HG02973 (cell line): Measurements from ENCODE around the gene UTS2R.
"Not testable (repeated sequence)": the region's sequence is repeated elsewhere in the genome, so short reads cannot be mapped to it uniquely, and the experiment has no call there.

Experiments
- ATAC-seq: cut with Tn5 transposase; IDR thresholded peaks from one replicate; pipeline ENCODE4 v1.9.1; 2021; ENCODE audit warnings: moderate library complexity; ENCODE audit not compliant: unreplicated experiment

Gene UTS2R

GRCh38 chr17:82403662-82404660, 32.4 kb downstream of the UTS2R start:
- no peak for ATAC-seq

DNA sequence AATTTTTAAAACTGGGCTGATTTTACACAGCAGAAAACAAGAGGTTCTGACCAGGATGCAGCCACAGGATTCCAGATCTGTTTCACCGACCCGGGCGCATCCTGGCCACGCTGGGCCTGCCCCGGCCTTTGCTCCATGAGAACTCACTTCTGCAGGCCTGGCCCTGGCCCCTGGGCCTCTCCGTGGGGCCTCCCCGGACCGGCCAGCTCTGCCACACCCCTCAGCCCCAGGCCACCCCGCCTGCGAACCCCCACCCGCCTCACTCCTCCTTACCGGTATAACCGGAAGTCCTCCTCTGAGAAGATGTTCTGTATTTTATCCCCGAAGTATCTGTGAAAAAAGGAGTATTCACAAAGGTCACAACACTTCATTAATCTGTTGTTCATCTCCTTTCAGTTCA, 33.5 kb downstream of the UTS2R start:
- no peak for ATAC-seq

- ATAC-seq, result no peak
Measured at GRCh38 chr17:82406131-82406671, 34.6 kb downstream of the UTS2R start.

DNA sequence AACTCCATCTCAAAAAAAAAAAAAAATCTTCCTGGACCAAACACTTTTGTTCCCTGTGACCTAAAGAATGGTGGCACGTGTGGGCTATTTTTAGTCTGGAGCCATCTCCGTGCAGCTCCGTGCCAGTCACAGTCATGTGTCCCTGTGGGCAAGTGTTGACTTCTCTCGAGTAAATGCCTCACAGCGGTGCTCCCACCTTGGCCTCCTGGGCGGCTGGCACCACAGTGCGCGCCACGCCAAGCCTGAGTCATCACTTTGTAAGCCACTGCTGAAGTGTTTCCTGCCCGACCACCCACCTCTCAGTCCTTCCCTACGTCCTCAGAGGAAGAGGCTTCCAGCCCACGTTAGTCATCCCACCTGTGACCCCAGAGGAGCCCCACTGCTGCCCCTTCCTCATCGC, 35.7 kb downstream of the UTS2R start:
- no peak for ATAC-seq

DNA sequence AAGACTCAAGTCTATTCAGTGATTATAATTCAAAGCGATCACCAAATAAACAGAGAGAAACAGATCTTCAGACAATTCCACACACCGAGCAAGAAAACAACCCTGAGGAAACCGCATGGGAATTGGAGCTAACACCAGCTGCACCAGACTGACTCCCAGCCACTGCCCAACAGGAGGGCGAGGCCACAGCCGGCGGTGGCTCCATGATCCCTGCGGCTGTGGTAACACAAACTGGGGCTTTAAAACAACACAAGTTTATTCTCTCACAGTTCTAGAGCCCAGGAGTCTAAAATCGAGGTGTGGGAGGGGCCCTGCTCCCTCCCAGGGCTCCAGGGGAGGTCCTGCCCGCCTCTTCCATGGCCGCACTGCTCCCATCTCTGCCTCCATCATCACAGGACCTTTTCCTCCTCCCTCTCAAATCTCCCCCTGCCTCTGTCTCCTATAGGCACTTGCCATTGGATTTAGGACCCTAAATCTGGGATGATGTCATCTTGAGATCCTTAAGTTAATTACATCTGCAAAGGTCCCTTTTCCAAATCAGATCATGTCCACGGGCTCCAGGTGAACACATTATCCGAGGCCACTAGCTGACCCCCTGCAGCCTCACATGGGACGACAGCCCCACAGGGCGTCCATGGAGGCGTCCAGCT, 36.8 kb downstream of the UTS2R start:
- ATAC-seq, result no peak

- ATAC-seq, result no peak
Measured at GRCh38 chr17:82408938-82409318, 37.4 kb downstream of the UTS2R start.

DNA sequence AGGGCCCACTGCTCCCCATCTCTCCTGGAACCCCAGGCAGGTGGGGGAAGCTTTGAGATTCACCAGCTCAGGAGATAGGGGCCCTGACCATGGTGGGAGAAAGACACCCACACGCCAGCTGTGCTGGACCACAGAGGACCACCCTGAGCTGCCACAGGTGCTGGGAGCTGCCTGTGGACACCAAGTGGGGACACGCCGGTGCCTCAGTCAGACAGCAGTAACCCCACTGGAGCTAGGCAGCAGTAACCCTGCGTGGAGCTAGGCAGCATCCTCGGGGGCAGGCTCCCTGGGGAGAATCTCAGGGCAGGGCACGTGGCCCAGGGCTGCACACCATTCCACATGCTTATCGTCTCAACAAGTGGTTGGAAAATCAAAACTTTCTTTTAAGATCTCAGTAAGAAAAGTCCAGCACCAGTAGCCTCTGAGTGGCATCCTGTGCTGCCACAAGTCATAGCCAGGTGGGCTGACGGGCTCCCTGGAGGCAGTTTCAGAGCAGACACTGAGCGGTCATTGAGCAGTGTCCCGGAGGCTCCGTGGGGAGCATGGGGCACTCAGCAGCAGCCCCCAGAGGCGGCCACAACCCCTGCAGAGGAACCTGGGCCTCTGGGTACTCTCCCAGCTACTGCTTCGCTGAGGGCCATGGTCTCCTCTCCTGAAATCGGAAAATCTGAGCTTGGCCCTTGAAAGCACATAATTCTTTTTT, 38.6 kb downstream of the UTS2R start:
- no peak for ATAC-seq

DNA sequence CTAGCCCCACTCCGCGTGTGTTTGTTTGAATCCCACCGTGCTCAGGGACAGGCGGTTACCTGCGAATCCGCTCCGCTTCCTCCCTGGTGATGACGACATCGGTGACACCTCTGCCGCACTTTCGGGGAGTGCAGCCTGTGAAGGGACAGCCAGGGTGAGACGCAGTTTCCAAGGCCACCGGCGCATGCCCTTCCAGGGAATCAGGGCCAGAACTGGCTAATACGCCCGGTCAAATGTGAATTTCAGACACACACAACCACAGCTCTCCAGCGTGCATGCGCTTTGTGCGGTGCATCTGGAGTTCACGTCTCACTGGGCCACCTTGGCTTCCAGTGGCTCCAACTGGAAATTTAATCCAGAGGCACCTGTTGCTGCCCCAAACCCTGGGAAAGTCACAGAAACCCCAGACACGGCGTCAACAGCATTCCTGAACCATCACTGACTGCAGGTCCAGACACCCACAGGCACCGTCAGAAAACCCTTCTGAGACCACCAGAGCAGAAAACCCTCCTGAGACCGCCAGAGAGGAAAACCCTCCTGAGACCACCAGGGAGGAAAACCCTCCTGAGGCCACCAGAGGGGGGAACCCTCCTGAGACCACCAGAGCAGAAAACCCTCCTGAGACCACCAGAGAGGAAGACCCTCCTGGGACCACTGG, 40.0 kb downstream of the UTS2R start:
- ATAC-seq, result no peak

DNA sequence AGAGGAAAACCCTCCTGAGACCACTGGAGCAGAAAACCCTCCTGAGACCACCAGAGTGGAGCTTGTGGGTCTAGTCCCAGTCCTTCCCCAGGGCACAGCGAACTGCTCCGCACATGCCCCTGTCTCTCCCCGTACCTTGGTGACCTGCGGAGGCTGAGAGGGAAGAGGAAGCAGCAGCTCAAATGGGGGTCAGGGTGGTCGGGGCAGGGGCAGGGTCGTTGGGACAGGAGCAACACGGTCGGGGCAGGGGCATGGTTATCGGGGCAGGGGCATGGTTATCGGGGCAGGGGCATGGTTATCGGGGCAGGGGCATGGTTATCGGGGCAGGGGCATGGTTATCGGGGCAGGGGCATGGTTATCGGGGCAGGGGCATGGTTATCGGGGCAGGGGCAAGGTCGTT, 40.5 kb downstream of the UTS2R start:
- not testable (repeated sequence) for ATAC-seq

DNA sequence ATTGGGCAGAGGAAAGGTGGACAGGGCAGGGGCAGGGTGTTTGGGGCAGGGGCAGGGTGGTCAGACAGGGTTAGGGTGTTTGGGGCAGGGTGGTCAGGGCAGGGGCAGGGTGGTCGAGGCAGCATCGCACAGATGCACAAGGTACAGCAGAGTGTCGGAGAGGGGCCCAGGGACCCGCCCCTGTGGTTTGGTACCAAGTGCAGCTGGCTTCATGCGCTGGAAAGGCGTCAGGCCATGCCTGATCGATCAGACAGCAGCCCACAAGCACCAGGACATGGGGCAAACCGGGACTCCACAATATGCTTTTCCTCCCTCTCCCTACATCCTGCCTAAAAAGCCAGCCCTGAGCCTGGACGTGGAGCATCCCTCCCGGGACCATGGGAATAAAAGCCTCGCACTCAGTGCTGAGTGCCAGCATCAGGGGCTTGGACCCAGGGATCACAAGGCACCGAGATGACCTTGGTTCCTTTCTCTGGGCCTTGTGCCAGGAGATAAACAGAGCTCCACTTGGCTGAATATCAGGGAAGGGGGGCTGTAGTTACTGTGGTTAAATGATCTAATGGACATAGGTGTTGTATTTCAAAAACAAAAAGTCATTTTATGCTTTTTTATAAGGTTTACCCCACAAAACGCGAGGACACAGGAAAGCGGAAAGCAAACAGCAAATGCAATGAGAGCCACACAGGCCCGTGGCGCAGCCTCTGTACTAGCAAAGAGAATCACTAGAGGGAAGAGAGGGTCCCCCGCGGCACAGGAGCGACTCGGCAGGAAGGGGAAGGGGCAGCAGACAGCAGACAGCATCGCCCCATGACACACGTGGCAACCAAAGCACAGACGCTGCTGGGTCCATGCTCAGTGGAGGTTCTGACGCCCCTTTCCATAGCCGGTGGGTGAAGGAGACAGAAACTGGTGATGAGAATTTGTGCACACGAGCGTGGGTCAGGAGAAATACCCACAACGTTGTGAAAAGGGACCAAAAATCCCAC, 41.3 kb downstream of the UTS2R start:
- ATAC-seq, result no peak

DNA sequence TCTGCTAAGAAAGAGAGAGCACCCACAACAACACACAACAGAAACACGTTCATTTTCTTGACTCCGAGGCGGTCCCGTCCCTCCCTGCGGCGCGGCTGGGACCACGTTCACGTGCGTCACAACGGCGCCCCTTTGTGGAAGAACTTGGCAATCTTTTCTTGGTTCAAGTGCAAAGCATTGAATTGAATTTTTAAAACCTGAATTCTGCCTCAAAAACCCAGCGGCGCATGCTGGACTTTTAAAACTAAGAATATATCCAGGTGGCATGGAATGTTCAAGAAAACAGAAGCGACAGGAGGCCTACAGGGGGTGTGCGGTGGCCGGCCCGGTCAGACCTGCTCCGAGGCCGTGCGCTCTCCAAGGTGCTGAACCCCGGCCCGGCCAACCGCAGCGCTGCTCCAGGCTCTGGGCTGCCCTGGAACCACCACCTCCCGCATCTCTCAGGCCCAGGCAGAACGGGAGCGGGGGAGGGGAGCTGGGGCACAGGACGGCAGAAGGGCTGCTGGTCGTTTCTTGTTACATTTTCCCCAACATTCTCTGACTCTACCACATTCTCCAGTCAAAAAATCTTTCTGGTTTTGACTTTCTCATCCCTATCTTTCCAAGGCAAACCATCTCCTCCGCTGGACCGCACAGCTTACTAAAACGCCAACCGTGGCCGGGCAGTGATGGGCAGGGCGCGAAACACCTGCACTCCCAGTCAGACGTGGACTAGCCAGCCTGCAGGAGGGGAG, 43.1 kb downstream of the UTS2R start:
- ATAC-seq, result no peak

DNA sequence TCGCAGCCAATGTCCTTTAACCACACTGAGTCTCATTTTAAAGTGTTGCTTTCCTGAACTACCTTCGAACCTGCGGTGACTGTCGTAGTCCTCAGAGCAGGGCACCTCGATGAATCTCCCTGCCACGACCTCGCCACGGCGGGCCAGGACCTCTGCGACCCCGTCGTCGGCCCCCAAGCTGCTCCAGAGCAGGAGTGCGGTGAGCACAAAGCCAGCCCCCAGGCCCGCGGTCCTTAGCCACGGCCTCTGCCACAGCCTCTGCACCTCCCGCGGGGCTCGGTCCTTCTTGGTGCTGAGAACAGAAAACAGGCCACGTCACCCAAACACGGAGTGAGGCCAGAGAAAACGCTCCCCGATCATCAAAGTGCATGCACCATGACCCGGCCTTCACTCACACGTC, 43.8 kb downstream of the UTS2R start:
- ATAC-seq, result no peak

GRCh38 chr17:82415786-82416185, 44.2 kb downstream of the UTS2R start:
- ATAC-seq, result no peak

DNA sequence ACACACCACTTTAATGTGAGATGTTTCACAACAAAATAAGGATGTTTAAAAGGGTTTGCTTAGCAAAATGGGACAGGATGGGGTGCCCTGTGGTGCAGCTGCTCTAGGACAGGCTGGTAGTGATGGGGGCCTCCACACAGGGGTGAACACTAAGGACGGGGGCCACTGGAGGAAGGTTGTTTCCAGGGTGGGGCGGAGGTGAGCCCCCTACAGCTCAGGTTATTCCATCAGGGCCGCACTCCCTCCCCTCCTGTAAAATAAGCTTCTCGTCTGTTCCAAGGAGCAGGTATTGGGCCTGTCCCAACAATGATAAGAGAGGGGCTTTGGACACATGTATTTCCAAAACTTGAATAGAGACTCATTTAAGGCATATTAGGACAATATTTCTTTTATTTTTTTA, 44.7 kb downstream of the UTS2R start:
- no peak for ATAC-seq

DNA sequence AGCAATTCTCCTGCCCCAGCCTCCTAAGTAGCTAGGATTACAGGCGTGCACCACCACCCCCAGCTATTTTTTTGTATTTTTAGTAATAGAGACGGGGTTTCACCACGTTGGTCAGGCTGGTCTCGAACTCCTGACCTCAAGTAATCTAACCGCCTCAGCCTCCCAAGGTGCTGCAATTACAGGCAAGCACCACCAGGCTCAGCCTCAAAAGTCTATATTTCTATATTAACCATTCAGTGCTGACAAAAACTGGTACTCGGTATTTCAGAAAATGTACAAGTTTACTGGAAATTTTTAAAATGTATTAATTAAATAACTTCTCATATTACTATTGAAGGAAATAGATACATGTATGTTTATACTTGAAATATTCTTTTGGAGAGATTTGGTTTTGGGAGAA, 45.2 kb downstream of the UTS2R start:
- ATAC-seq, result no peak

DNA sequence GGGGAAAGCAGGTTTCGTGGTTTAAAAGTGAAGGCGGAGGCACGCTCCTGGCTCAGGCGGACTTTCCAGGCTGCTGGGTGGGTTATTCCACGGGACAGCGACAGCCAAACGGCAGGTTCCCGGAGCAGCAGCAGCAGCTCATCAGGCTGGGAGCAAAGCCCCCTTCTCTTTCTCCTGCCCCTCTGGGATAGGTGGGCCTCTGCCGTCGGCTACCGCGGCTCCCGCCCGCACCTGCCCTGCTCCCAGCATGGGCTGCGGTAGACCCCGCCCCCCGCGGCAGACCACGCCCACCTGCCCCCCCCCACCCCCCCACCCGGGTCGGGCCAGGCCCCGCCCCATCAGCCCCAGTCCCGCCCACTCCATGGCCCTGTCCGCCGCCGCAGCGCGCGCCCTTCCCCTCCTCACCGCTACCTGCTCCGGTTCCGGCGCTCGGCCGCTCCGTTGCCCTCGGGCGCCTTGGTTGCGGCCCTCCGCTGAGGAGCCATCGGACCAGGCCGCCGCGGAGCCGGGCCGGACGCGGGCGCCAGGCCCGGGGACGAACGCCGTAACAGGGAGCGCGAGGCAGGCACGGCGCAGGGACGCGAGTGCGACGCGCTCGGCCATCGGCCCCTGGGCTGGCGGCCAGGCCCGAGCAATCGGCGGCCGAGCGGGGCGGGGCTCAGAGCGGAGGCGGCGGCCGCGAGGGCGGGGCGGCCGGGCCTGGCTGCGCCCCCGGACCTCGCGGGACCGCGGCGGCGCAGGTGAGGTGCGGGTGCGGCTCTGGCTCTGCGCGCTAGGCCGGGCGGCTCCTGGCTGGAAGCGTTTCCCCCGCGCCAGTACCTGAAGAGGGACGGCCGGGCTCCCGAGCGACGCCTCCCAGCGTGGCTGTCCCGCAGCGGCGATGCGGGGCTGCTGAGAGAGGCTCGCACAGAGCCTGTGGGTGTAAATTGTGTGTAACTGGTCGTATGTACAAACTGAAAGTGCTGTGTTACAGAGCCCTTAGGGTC, 46.7 kb downstream of the UTS2R start, which contains the start of the genes HEXD and OGFOD3:
Gene HEXD, plus strand, starts transcription at position 347 of the 986 bp plus-strand sequence. CDS start 1,453 bp downstream, outside the sequence.
Gene OGFOD3, minus strand, starts transcription at position 586 of the 986 bp plus-strand sequence. Its CDS starts 101 bp downstream, at position 485.
- peak; percentile 75 for ATAC-seq

DNA sequence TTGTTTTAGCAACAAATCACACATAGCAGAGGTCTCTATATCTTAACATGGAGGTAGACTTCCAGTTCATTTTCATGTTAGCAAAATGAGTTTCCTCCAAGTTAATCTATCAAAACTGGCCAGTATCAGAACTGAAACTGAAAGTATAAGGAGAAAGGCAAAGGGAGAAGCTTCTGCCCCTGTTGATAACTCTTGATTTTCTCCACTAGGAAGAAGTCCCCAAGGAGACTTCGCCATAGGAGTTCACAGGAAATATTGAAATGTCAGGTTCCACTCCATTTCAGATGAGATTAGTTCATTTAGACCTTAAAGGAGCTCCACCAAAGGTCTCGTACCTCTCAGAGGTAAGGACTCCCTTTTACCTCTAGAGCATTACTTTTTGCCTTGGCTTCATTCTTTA, 48.0 kb downstream of the UTS2R start:
- no peak for ATAC-seq
